Endodermal cell (in vitro differentiated cells): Measurements from ENCODE around the gene SART3. TPM values are rescaled to one million over a fixed set of nuclear protein-coding genes. Genes with fewer than 3 reads are reported as not detected.
"Not testable (repeated sequence)": the region's sequence is repeated elsewhere in the genome, so short reads cannot be mapped to it uniquely, and the experiment has no call there.

Experiments used
- DNase-seq: peaks from one replicate; pipeline ENCODE4 v3.0.0-alpha.2; 2017
- H3K27ac ChIP-seq: 2 replicates; pipeline ENCODE4 v1.5.1; 2013; ENCODE audit warnings: mild to moderate bottlenecking, low read depth, low read length, moderate library complexity
- H3K27me3 ChIP-seq: 2 replicates; pipeline ENCODE4 v1.6.1; 2013; ENCODE audit warnings: mild to moderate bottlenecking, low read length, moderate library complexity; ENCODE audit not compliant: insufficient read depth, control insufficient read depth, poor library complexity, severe bottlenecking
- H3K36me3 ChIP-seq: 2 replicates; pipeline ENCODE4 v1.7.0; 2013; ENCODE audit warnings: mild to moderate bottlenecking, low read length, moderate library complexity; ENCODE audit not compliant: control insufficient read depth, insufficient read depth
- H3K4me1 ChIP-seq: one replicate; pipeline ENCODE4 v1.7.0; 2013; ENCODE audit warnings: low read length; ENCODE audit not compliant: control insufficient read depth, insufficient read depth
- H3K4me3 ChIP-seq: 2 replicates; pipeline ENCODE4 v1.5.1; 2013; ENCODE audit warnings: mild to moderate bottlenecking, low read length, moderate library complexity
- H3K9ac ChIP-seq: 2 replicates; pipeline ENCODE4 v1.6.1; 2013; ENCODE audit warnings: mild to moderate bottlenecking, low read length, moderate library complexity; ENCODE audit not compliant: poor library complexity, severe bottlenecking; ENCODE audit errors: extremely low read depth
- H3K9me3 ChIP-seq: 2 replicates; pipeline ENCODE4 v1.6.1; 2013; ENCODE audit warnings: mild to moderate bottlenecking, low read length, moderate library complexity; ENCODE audit not compliant: control insufficient read depth
- H3K27ac Mint-ChIP-seq: 2 replicates; pipeline ENCODE4 v1.8.0; 2020; ENCODE audit warnings: mixed read lengths
- H3K27me3 Mint-ChIP-seq: 2 replicates; pipeline ENCODE4 v1.8.0; 2021; ENCODE audit warnings: mild to moderate bottlenecking, mixed read lengths; ENCODE audit not compliant: insufficient read depth
- H3K36me3 Mint-ChIP-seq: 2 replicates; pipeline ENCODE4 v1.8.0; 2020; ENCODE audit warnings: low read depth, mixed read lengths
- H3K4me1 Mint-ChIP-seq: 2 replicates; pipeline ENCODE4 v1.8.0; 2020; ENCODE audit warnings: mixed read lengths
- H3K4me3 Mint-ChIP-seq: 2 replicates; pipeline ENCODE4 v1.8.0; 2020; ENCODE audit warnings: mild to moderate bottlenecking, moderate library complexity, mixed read lengths
- H3K9me3 Mint-ChIP-seq: 2 replicates; pipeline ENCODE4 v1.8.0; 2020; ENCODE audit warnings: mild to moderate bottlenecking, mixed read lengths
- WGBS, 2 experiments: methylation state at CpG; one replicate each; pipeline versions ENCODE4 v1.1.5 to v1.1.7; 2013; ENCODE audit warnings: missing lambda C conversion rate in 2 of 2, mixed read lengths in 1 of 2; ENCODE audit not compliant: insufficient coverage in 1 of 2, insufficient read length in 1 of 2; 5-methylcytosine and 5-hydroxymethylcytosine counted together
- total RNA-seq, 2 donors: library from RNA; stranded (reverse); fragmentation: NEBNext Ultra II Directional in 1 of 2; extraction: Animal tissue kit (Norgen Biotek cat#: 25700) in 1 of 2; gene quantifications; 2 replicates in 1 of 2; 3 replicates in 1 of 2; pipeline ENCODE4 v1.2.1, GENCODE V29; 2021
- TF ChIP-seq, protein P1 (sequence below): fragments of 200-600 bp; sonication (generic); conservative IDR thresholded peaks from 2 replicates; pipeline ENCODE4 v1.5.0; 2021; ENCODE audit warnings: antibody characterized with exemption, mild to moderate bottlenecking

SART3 gene
- total RNA-seq, 2 donors from 2014 or later: 83.5 to 86.2 TPM

DNA sequence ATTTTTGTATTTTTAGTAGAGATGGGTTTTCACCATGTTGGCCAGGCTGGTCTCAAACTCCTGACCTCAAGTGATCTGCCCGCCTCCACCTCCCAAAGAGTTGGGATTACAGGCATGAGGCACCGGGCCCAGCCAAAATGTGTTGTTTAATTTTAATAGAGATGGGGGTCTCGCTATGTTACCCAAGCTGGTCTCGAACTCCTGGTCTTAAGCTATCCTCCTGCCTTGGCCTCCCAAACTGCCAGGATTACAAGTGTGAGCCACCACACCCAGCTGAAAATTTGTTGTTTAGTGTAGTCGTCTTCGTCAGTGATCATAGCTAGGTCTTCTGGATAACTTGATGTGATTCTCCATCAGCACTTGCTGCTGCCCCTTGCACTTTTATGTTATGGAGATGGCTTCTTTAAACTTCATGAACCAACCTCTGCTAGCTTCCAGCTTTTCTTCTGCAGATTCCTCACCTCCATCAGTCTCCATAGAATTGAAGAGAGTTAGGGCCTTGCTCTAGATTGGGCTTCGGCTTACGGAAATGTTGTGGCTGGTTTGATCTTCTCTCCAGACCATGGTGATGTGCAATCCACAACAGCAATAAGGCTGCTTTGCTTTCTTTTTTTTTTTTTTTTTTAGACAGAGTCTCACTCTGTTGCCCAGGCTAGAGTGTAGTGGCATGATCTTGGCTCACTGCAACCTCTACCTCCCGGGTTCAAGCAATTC is 14.4 kb upstream of the SART3 start:
- Histone ChIP-seq H3K36me3 (no peaks in the 10 kb centered on the region), H3K4me1 (no peaks in the 10 kb centered on the region), H3K9ac (no peak overlapping the region), H3K4me3 (no peak overlapping the region), H3K9me3 (no peaks in the 10 kb centered on the region), H3K27ac (no peak overlapping the region), H3K27me3 (no peaks in the 10 kb centered on the region)
- Mint-ChIP-seq H3K27me3 (peaks cover 6% of the 10 kb centered on the region), H3K9me3 (no peaks in the 10 kb centered on the region), H3K36me3 (no peaks in the 10 kb centered on the region), H3K4me1 (no peaks in the 10 kb centered on the region), H3K4me3 (no peak overlapping the region), H3K27ac (no peak overlapping the region)
- DNase-seq: peak; percentile 17
- TF ChIP-seq, protein P1, sequence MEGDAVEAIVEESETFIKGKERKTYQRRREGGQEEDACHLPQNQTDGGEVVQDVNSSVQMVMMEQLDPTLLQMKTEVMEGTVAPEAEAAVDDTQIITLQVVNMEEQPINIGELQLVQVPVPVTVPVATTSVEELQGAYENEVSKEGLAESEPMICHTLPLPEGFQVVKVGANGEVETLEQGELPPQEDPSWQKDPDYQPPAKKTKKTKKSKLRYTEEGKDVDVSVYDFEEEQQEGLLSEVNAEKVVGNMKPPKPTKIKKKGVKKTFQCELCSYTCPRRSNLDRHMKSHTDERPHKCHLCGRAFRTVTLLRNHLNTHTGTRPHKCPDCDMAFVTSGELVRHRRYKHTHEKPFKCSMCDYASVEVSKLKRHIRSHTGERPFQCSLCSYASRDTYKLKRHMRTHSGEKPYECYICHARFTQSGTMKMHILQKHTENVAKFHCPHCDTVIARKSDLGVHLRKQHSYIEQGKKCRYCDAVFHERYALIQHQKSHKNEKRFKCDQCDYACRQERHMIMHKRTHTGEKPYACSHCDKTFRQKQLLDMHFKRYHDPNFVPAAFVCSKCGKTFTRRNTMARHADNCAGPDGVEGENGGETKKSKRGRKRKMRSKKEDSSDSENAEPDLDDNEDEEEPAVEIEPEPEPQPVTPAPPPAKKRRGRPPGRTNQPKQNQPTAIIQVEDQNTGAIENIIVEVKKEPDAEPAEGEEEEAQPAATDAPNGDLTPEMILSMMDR: no peak
- WGBS, 2 experiments: 90 to 92% methylated on average over 5 to 9 of the region's 9 CpGs

DNA sequence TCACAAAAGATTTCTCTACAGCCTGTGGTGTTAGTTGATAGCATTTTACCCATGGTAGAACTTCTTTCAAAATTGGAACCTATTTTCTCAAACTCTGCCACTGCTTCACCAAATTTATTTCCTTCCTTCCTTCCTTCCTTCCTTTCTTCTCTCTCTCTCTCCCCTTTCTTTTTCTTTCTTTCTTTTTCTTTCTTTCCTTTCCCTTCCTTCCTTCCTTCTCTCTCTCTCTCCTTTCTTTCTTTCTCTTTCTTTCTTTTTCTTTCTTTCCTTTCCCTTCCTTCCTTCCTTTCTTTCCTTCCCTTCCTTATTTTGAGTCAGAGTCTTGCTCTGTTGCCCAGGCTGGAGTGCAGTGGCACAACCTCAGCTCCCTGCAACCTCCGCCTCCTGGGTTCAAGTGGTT is 13.3 kb upstream of the SART3 start:
- H3K4me1 ChIP-seq, H3K4me3 ChIP-seq, H3K4me3 Mint-ChIP-seq, H3K36me3 ChIP-seq, H3K9me3 ChIP-seq, H3K27ac ChIP-seq, H3K27me3 Mint-ChIP-seq, H3K36me3 Mint-ChIP-seq, H3K9me3 Mint-ChIP-seq, H3K4me1 Mint-ChIP-seq, H3K27ac Mint-ChIP-seq, H3K9ac ChIP-seq, H3K27me3 ChIP-seq, DNase-seq: not testable (repeated sequence)
- WGBS, 2 experiments: 77 to 91% methylated on average over 1 of the region's 1 CpG

DNA sequence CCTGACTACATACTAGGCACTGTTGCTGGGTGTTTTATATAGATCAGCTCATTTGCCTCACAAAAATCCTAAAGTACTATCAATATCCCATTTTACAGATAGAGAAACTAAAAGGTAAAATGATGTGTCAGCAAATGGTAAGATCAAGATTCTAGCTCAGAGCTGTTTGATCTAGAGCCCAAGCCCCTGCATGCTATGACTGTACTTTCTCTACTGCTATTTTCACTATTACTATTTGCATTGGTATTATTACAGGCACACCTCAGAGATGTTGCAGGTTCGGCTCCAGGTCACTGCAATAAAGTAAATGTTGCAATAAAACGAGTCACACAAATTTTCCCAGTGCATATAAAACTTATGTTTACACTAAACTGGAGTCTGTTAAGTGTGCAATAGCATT is 12.3 kb upstream of the SART3 start:
- H3K4me3 ChIP-seq: no peak overlapping the region
- Mint-ChIP-seq H3K27me3 (peaks cover 6% of the 10 kb centered on the region), H3K4me1 (no peaks in the 10 kb centered on the region), H3K4me3 (no peak overlapping the region), H3K36me3 (peaks cover 5% of the 10 kb centered on the region), H3K27ac (no peak overlapping the region), H3K9me3 (no peaks in the 10 kb centered on the region)
- no peaks in the 10 kb centered on the region for H3K9me3 ChIP-seq
- no peaks in the 10 kb centered on the region for H3K27me3 ChIP-seq
- H3K4me1 ChIP-seq: no peaks in the 10 kb centered on the region
- H3K9ac ChIP-seq: no peak overlapping the region
- TF ChIP-seq, protein P1: no peak
- no peak for DNase-seq
- peaks cover 8% of the 10 kb centered on the region for H3K36me3 ChIP-seq
- 80% methylated on average over 2 of the region's 2 CpGs; no CpG with 5 or more reads in 1 of the 2 experiments for WGBS, 2 experiments
- H3K27ac ChIP-seq: no peak overlapping the region
